Astrocyte of the spinal cord (primary cell): ENCODE data around the gene GABBR2.
"Not testable (repeated sequence)": the region's sequence is repeated elsewhere in the genome, so short reads cannot be mapped to it uniquely, and the experiment has no call there.

Experiments used
- DNase-seq: peaks from one replicate; pipeline ENCODE4 v3.0.0; 2011; ENCODE audit warnings: low read depth, low spot score
- H3K4me3 ChIP-seq: 2 replicates; pipeline ENCODE4 v1.5.1; 2011; ENCODE audit warnings: low read depth, mild to moderate bottlenecking, low read length, moderate library complexity
- in situ Hi-C: cut with HindIII; loops from 2 replicates; pipeline ENCODE4 v1.10.0; 2017; ENCODE audit warnings: low sequenced_read_pairs
- TF ChIP-seq, protein P1 (sequence below): IDR thresholded peaks from 2 replicates; pipeline ENCODE4 v1.5.1; 2012; ENCODE audit warnings: low read depth, mild to moderate bottlenecking, low read length, inconsistent platforms

GABBR2 gene

GRCh38 chr9:98465799-98466198, 242.9 kb downstream of the GABBR2 start:
- DNase-seq, result no peak
- TF ChIP-seq, protein P1, sequence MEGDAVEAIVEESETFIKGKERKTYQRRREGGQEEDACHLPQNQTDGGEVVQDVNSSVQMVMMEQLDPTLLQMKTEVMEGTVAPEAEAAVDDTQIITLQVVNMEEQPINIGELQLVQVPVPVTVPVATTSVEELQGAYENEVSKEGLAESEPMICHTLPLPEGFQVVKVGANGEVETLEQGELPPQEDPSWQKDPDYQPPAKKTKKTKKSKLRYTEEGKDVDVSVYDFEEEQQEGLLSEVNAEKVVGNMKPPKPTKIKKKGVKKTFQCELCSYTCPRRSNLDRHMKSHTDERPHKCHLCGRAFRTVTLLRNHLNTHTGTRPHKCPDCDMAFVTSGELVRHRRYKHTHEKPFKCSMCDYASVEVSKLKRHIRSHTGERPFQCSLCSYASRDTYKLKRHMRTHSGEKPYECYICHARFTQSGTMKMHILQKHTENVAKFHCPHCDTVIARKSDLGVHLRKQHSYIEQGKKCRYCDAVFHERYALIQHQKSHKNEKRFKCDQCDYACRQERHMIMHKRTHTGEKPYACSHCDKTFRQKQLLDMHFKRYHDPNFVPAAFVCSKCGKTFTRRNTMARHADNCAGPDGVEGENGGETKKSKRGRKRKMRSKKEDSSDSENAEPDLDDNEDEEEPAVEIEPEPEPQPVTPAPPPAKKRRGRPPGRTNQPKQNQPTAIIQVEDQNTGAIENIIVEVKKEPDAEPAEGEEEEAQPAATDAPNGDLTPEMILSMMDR, result no peak
- in situ Hi-C loops, result no loop called here
- H3K4me3 ChIP-seq, result no peak overlapping the region

GRCh38 chr9:98464156-98464690, 244.5 kb downstream of the GABBR2 start:
- in situ Hi-C loops, H3K4me3 ChIP-seq, DNase-seq: not testable (repeated sequence)

DNA sequence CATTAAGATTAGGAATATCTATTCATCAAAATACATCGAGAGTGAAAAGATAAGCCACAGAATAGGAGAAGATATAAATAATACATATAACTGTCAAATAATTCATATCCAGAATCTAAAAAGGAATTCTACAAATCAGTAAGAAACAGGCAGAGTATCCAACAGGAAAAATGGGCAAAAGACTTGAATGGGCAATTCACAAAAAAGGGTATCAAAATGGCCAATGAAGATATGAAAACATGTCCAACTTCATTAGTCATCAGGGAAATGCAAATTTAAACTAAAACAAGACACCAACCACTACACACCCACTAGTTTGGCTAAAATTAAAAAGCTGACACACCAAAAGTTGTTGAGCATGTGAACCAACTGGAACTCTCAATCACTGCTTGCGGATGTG, 246.4 kb downstream of the GABBR2 start:
- no peak overlapping the region for H3K4me3 ChIP-seq
- TF ChIP-seq, protein P1, result no peak
- in situ Hi-C loops, result no loop called here

GRCh38 chr9:98460704-98461103, 248.0 kb downstream of the GABBR2 start:
- no peak overlapping the region for H3K4me3 ChIP-seq
- no peak for DNase-seq
- in situ Hi-C loops, result no loop called here
- TF ChIP-seq, protein P1, result no peak

More for the DNA sequence above, 246.4 kb downstream of the GABBR2 start:
- DNase-seq, result no peak

DNA sequence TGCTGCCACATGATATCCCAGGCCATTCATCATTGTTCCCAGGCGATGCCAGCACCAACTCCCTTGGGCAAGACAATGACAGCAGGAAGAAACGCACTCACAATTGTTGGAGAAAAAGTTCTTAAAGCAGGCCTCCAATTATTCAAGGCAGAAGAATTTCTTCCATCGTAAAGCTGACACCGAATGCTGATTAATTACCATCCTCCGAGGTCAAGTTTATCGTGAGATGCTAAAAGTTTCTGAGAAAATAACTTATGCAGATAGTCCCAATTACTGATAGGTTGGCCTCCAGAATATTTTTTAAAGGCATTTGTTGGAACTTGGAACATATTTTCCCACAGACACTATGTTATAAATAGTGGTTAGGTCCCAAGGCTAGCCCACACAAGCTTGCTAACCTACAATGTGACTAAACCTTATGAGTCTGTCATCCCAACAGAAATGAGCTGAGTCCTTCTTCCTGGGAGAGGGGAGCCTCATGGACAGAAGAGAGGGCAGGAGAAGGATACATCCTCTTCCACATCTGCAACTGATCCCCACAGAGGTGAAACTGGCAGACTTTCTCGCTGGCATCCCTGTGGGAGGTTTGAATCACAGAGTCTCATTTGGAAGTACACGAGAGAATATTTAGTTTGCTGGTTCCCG, 250.9 kb downstream of the GABBR2 start:
- in situ Hi-C loops, result no loop called here
- TF ChIP-seq, protein P1, result no peak
- no peak overlapping the region for H3K4me3 ChIP-seq
- DNase-seq, result no peak

- H3K4me3 ChIP-seq, result no peak overlapping the region
- in situ Hi-C loops, result no loop called here
- TF ChIP-seq, protein P1, result no peak
- no peak for DNase-seq
Measured at GRCh38 chr9:98456156-98456613, 252.6 kb downstream of the GABBR2 start.
